GM23248 (cell line): ENCODE measurements around the gene PYDC1. TPM values are rescaled to one million over a fixed set of nuclear protein-coding genes. Genes with fewer than 3 reads are reported as not detected.

Experiments used
- DNase-seq: peaks from one replicate; pipeline ENCODE4 v3.0.0-alpha.2; 2015
- H2AFZ ChIP-seq: fragments of 200-600 bp; sonication (generic); 2 replicates; pipeline ENCODE4 v1.6.1; 2016; ENCODE audit warnings: antibody characterized with exemption
- H3F3A ChIP-seq: fragments of 200-600 bp; sonication (generic); 2 replicates; pipeline ENCODE4 v1.6.1; 2016; ENCODE audit warnings: mild to moderate bottlenecking, antibody characterized with exemption, mixed run types; ENCODE audit not compliant: insufficient read depth
- H3K27ac ChIP-seq: fragments of 200-600 bp; sonication (generic); 2 replicates; pipeline ENCODE4 v1.5.1; 2016; ENCODE audit warnings: mild to moderate bottlenecking
- H3K27me3 ChIP-seq: fragments of 200-600 bp; sonication (generic); replicated peaks from 2 replicates; pipeline ENCODE4 v1.6.1; 2016; ENCODE audit warnings: mild to moderate bottlenecking; ENCODE audit not compliant: insufficient read depth
- H3K36me3 ChIP-seq: fragments of 200-600 bp; sonication (generic); 2 replicates; pipeline ENCODE4 v1.6.1; 2016; ENCODE audit warnings: low read depth, mild to moderate bottlenecking
- H3K4me1 ChIP-seq: fragments of 200-600 bp; sonication (generic); 2 replicates; pipeline ENCODE4 v1.6.1; 2016; ENCODE audit warnings: mild to moderate bottlenecking; ENCODE audit not compliant: insufficient read depth
- H3K4me2 ChIP-seq: fragments of 200-600 bp; sonication (generic); one replicate; pipeline ENCODE4 v1.6.1; 2016; ENCODE audit warnings: mild to moderate bottlenecking; ENCODE audit not compliant: unreplicated experiment
- H3K4me3 ChIP-seq: fragments of 200-600 bp; sonication (generic); 2 replicates; pipeline ENCODE4 v1.5.1; 2016; ENCODE audit warnings: mild to moderate bottlenecking
- H3K79me2 ChIP-seq: fragments of 200-600 bp; sonication (generic); 2 replicates; pipeline ENCODE4 v1.6.1; 2016; ENCODE audit warnings: mild to moderate bottlenecking; ENCODE audit not compliant: insufficient read depth
- H3K9ac ChIP-seq: fragments of 200-600 bp; sonication (generic); 2 replicates; pipeline ENCODE4 v1.6.1; 2016; ENCODE audit warnings: mild to moderate bottlenecking
- H3K9me2 ChIP-seq: fragments of 200-600 bp; sonication (generic); 2 replicates; pipeline ENCODE4 v1.6.1; 2016; ENCODE audit warnings: mixed run types, mild to moderate bottlenecking, moderate library complexity; ENCODE audit not compliant: insufficient read depth
- H3K9me3 ChIP-seq: fragments of 200-600 bp; sonication (generic); one replicate; pipeline ENCODE4 v1.6.1; 2017; ENCODE audit warnings: low read depth
- H4K20me1 ChIP-seq: fragments of 200-600 bp; sonication (generic); 2 replicates; pipeline ENCODE4 v1.6.0; 2016; ENCODE audit not compliant: insufficient read depth
- EZH2 ChIP-seq: fragments of 200-600 bp; sonication (generic); IDR thresholded peaks from 2 replicates; pipeline ENCODE4 v1.6.1; 2018; ENCODE audit warnings: antibody characterized with exemption, mild to moderate bottlenecking; ENCODE audit not compliant: insufficient read depth, poor library complexity, severe bottlenecking
- EZH2phosphoT487 ChIP-seq: fragments of 200-600 bp; sonication (generic); IDR thresholded peaks from 2 replicates; pipeline ENCODE4 v1.6.1; 2018; ENCODE audit warnings: antibody characterized with exemption, moderate library complexity, mild to moderate bottlenecking, low read depth; ENCODE audit not compliant: insufficient read depth
- WGBS, 2 experiments: methylation state at CpG; one replicate each; pipeline ENCODE4 v1.1.6; 2015 to 2017; ENCODE audit warnings: low lambda C conversion rate in 2 of 2, low coverage in 1 of 2; ENCODE audit errors: missing lambda C conversion rate in 2 of 2; 5-methylcytosine and 5-hydroxymethylcytosine counted together
- in situ Hi-C: fragments of 300-500 bp; cut with MboI; formaldehyde crosslinking; loops from 2 replicates; pipeline ENCODE4 v1.15.0; 2020
- polyA plus RNA-seq: library from polyadenylated mRNA; unstranded; fragments of >200 nt; fragmentation: Nextera tagmentation; extraction: Ambion mirVana; gene quantifications from 2 replicates; pipeline ENCODE4 v1.2.1, GENCODE V29; 2016
- total RNA-seq: library from RNA; depleted of rRNA; stranded (reverse); fragments of >200 nt; shearing (Covaris generic); gene quantifications from 2 replicates; pipeline ENCODE4 v1.2.3, GENCODE V29; 2014

PYDC1 gene
- total and polyA plus RNA-seq, 2 experiments from 2014 or later, result not detected

DNA sequence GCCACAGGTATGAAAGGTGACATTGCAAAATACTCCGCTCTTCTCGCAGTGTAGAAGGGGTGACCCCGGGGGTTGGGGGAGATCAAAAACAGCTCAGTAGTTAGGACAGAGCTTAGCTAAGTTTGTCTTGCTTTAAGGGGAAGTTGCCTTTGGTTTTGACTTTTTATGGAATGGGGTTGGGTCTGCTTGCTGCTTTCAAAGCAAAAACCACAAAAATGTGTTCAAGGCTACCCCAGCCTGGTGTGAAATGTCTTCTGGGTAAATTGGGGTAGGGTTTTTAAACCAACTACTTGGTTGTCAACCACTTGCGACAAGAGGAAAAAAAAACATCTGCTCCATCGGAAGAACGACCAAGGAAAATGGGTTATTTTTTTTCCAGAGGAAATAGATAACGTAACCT, 30.8 kb downstream of the PYDC1 start:
- no peaks in the 10 kb centered on the region for H3K27me3 ChIP-seq
- no peak overlapping the region for H2AFZ ChIP-seq
- no peak for DNase-seq
- no peaks in the 10 kb centered on the region for H3K9me3 ChIP-seq
- H3K9ac ChIP-seq, result no peak overlapping the region
- H3K36me3 ChIP-seq, result peaks cover 89% of the 10 kb centered on the region
- TF ChIP-seq EZH2 (no peak), EZH2phosphoT487 (no peak)
- no peak overlapping the region for H3K27ac ChIP-seq
- in situ Hi-C loops, result no loop called here
- H4K20me1 ChIP-seq, result peaks cover 44% of the 10 kb centered on the region
- H3K4me3 ChIP-seq, result no peak overlapping the region
- H3F3A ChIP-seq, result peaks cover 84% of the 10 kb centered on the region
- H3K4me1 ChIP-seq, result peaks cover 18% of the 10 kb centered on the region
- no peak overlapping the region for H3K4me2 ChIP-seq
- H3K79me2 ChIP-seq, result peaks cover 100% of the 10 kb centered on the region
- no peaks in the 10 kb centered on the region for H3K9me2 ChIP-seq
- 97 to 98% methylated on average over 7 of the region's 7 CpGs for WGBS, 2 experiments

GRCh38 chr16:31185339-31185738, 31.6 kb downstream of the PYDC1 start:
- 59 to 60% methylated on average over 5 of the region's 5 CpGs for WGBS, 2 experiments
- H3K27ac ChIP-seq, result no peak overlapping the region
- no peaks in the 10 kb centered on the region for H3K27me3 ChIP-seq
- H3K36me3 ChIP-seq, result peaks cover 81% of the 10 kb centered on the region
- H3K4me2 ChIP-seq, result no peak overlapping the region
- in situ Hi-C loops, result no loop called here
- H3K4me3 ChIP-seq, result no peak overlapping the region
- peaks cover 44% of the 10 kb centered on the region for H4K20me1 ChIP-seq
- peaks cover 18% of the 10 kb centered on the region for H3K4me1 ChIP-seq
- TF ChIP-seq EZH2, result no peak
- H3K79me2 ChIP-seq, result peaks cover 100% of the 10 kb centered on the region
- no peak overlapping the region for H3K9ac ChIP-seq
- no peak overlapping the region for H2AFZ ChIP-seq
- H3K9me2 ChIP-seq, result no peaks in the 10 kb centered on the region
- peaks cover 76% of the 10 kb centered on the region for H3F3A ChIP-seq
- DNase-seq, result no peak
- H3K9me3 ChIP-seq, result no peaks in the 10 kb centered on the region

- no peak overlapping the region for H2AFZ ChIP-seq
- H3K9me2 ChIP-seq, result no peaks in the 10 kb centered on the region
- peaks cover 18% of the 10 kb centered on the region for H3K4me1 ChIP-seq
- H3K27ac ChIP-seq, result no peak overlapping the region
- in situ Hi-C loops, result no loop called here
- peaks cover 99% of the 10 kb centered on the region for H3K79me2 ChIP-seq
- H3K36me3 ChIP-seq, result peaks cover 76% of the 10 kb centered on the region
- H3K27me3 ChIP-seq, result no peaks in the 10 kb centered on the region
- H3K9ac ChIP-seq, result no peak overlapping the region
- H4K20me1 ChIP-seq, result peaks cover 44% of the 10 kb centered on the region
- H3K9me3 ChIP-seq, result no peaks in the 10 kb centered on the region
- no peak overlapping the region for H3K4me2 ChIP-seq
- H3F3A ChIP-seq, result peaks cover 71% of the 10 kb centered on the region
- TF ChIP-seq EZH2phosphoT487 (no peak), EZH2 (no peak)
- 90 to 93% methylated on average over 13 to 14 of the region's 14 CpGs for whole genome bisulfite sequencing, 2 experiments
- DNase-seq, result no peak
- H3K4me3 ChIP-seq, result no peak overlapping the region
Observed at GRCh38 chr16:31184888-31185287, 32.0 kb downstream of the PYDC1 start.

DNA sequence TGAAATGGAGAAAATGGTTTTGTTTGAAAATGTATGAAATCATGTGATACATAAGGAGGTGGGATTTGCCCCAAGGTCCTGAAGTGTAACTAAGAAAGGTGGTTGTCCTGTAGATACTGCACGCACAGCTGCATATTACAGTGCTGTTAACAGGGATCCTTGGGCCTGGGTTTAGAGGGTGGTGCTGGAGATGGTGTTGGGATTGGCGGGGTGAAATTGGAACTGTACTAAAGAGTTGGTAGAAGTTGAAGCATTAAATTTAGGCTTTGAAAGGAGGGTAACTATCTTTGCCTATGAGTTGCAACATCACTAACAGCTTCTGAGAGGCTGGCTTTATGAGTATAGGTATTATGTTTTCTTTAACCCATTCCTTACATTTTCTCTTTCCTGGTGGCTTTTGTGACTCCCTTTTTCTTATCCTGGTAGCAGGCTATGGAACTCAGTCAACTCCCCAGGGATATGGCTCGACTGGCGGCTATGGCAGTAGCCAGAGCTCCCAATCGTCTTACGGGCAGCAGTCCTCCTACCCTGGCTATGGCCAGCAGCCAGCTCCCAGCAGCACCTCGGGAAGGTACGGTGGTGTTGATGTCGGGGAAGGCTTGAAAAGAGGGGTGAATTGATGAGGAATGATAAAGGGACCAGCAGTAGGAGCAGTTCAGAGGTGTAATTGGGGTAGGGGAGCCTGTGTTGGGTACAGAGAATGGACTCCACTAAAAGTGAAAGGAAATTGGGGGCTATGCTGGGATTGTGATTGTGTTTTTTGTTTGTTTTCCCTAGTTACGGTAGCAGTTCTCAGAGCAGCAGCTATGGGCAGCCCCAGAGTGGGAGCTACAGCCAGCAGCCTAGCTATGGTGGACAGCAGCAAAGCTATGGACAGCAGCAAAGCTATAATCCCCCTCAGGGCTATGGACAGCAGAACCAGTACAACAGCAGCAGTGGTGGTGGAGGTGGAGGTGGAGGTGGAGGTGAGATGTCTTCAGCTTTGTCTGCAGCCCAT, 33.2 kb downstream of the PYDC1 start:
- peaks cover 44% of the 10 kb centered on the region for H4K20me1 ChIP-seq
- peaks cover 65% of the 10 kb centered on the region for H3K36me3 ChIP-seq

More for the DNA sequence above, 33.2 kb downstream of the PYDC1 start:
- no peak for TF ChIP-seq EZH2phosphoT487
- no peak for TF ChIP-seq EZH2
- Histone ChIP-seq H3F3A (peaks cover 60% of the 10 kb centered on the region), H3K27ac (no peak overlapping the region), H3K4me1 (peaks cover 23% of the 10 kb centered on the region), H3K9me3 (no peaks in the 10 kb centered on the region), H2AFZ (no peak overlapping the region), H3K27me3 (no peaks in the 10 kb centered on the region), H3K9me2 (no peaks in the 10 kb centered on the region), H3K79me2 (peaks cover 95% of the 10 kb centered on the region), H3K9ac (peak overlapping the region; percentile 99), H3K4me2 (peak overlapping the region; percentile 89), H3K4me3 (peak overlapping the region; percentile 89)
- in situ Hi-C loops, result no loop called here
- DNase-seq, result peak; percentile 26
- WGBS, 2 experiments, result 76 to 77% methylated on average over 10 of the region's 10 CpGs
